ENCODE data around the gene MYOCOS. TPM values are rescaled to one million over a fixed set of nuclear protein-coding genes. Genes with fewer than 3 reads are reported as not detected.

MYOCOS gene
- total RNA-seq, 1 experiment from 2014 or later, result not detected

GRCh38 chr1:171637928-171638576, 16.0 kb downstream of the MYOCOS start:
- TF ChIP-seq EZH2phosphoT487 (IDR thresholded peaks at IDR 0.05; ENCODE audit: borderline replicate concordance) (no peak), CEBPB (IDR thresholded peaks at IDR 0.05; ENCODE audit: low read depth) (no peak), YY1 (IDR thresholded peaks at IDR 0.05; ENCODE audit: extremely low read depth, insufficient replicate concordance, low read depth, low read length) (no peak)
- TF ChIP-seq, protein P1, sequence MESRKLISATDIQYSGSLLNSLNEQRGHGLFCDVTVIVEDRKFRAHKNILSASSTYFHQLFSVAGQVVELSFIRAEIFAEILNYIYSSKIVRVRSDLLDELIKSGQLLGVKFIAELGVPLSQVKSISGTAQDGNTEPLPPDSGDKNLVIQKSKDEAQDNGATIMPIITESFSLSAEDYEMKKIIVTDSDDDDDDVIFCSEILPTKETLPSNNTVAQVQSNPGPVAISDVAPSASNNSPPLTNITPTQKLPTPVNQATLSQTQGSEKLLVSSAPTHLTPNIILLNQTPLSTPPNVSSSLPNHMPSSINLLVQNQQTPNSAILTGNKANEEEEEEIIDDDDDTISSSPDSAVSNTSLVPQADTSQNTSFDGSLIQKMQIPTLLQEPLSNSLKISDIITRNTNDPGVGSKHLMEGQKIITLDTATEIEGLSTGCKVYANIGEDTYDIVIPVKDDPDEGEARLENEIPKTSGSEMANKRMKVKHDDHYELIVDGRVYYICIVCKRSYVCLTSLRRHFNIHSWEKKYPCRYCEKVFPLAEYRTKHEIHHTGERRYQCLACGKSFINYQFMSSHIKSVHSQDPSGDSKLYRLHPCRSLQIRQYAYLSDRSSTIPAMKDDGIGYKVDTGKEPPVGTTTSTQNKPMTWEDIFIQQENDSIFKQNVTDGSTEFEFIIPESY (IDR thresholded peaks at IDR 0.05; ENCODE audit: extremely low read depth, insufficient replicate concordance, low read length), result no peak
- H3K4me2 ChIP-seq (ENCODE audit: low read length), result no peak overlapping the region
- no peak overlapping the region for H2AFZ ChIP-seq (ENCODE audit: low read depth, low read length, poor library complexity, severe bottlenecking)
- H3K27ac ChIP-seq (ENCODE audit: low read depth, low read length), result no peak overlapping the region
- H3K4me1 ChIP-seq (ENCODE audit: control insufficient read depth in 1 of 2, insufficient read depth in 2 of 2, low read length in 2 of 2), result no peaks in the 10 kb centered on the region
- no peaks in the 10 kb centered on the region for H3K79me2 ChIP-seq (ENCODE audit: insufficient read depth, low read length)
- ChIA-PET CTCF (no interaction called here), RAD21 (ENCODE audit: low non-redundant PET in 1 of 2, low total read pairs in 2 of 2, uncharacterized antibody in 2 of 2, unreplicated experiment in 2 of 2) (no interaction called here), POLR2A (no interaction called here)
- no TSS peak for BruUV-seq (replicated peaks)
- H3K9ac ChIP-seq (ENCODE audit: low read length), result no peak overlapping the region
- H3K4me3 ChIP-seq (replicated peaks in 1 of 2; ENCODE audit: low read depth in 1 of 2, low read length in 2 of 2), result no peak overlapping the region
- no peaks in the 10 kb centered on the region for H3K9me2 ChIP-seq (ENCODE audit: insufficient read depth)
- intact Hi-C loops (cut with micrococcal nuclease), result no loop called here
- no peak for DNase-seq (ENCODE audit: low read depth, low spot score)
- no peak for ATAC-seq
- H3K36me3 ChIP-seq (ENCODE audit: control insufficient read depth in 1 of 2, insufficient read depth in 2 of 2, low read length in 2 of 2), result no peaks in the 10 kb centered on the region
- no peaks in the 10 kb centered on the region for H3K9me3 ChIP-seq (ENCODE audit: control insufficient read depth in 1 of 2, insufficient read depth in 1 of 2, low read depth in 1 of 2, low read length in 2 of 2)
- no peaks in the 10 kb centered on the region for H4K20me1 ChIP-seq (ENCODE audit: insufficient read depth)
- H3K27me3 ChIP-seq (ENCODE audit: insufficient read depth, low read length), result no peaks in the 10 kb centered on the region

- H3K79me2 ChIP-seq (ENCODE audit: insufficient read depth, low read length), result no peaks in the 10 kb centered on the region
- ChIA-PET CTCF (no interaction called here), POLR2A (no interaction called here), RAD21 (ENCODE audit: low non-redundant PET in 1 of 2, low total read pairs in 2 of 2, uncharacterized antibody in 2 of 2, unreplicated experiment in 2 of 2) (no interaction called here)
- no peaks in the 10 kb centered on the region for H3K9me2 ChIP-seq (ENCODE audit: insufficient read depth)
- intact Hi-C loops (cut with micrococcal nuclease), result no loop called here
- no peaks in the 10 kb centered on the region for H3K9me3 ChIP-seq (ENCODE audit: control insufficient read depth in 1 of 2, insufficient read depth in 1 of 2, low read depth in 1 of 2, low read length in 2 of 2)
- BruUV-seq (replicated peaks), result no TSS peak
- no peak overlapping the region for H3K4me3 ChIP-seq (replicated peaks in 1 of 2; ENCODE audit: low read depth in 1 of 2, low read length in 2 of 2)
- ATAC-seq (no peak), DNase-seq (ENCODE audit: low read depth, low spot score) (no peak)
- H3K4me1 ChIP-seq (ENCODE audit: control insufficient read depth in 1 of 2, insufficient read depth in 2 of 2, low read length in 2 of 2), result peaks cover 0 to 6% of the 10 kb centered on the region in 2 experiments; a peak in 2 of 4 replicates
- no peaks in the 10 kb centered on the region for H3K27me3 ChIP-seq (ENCODE audit: insufficient read depth, low read length)
- H3K4me2 ChIP-seq (ENCODE audit: low read length), result no peak overlapping the region
- no peak overlapping the region for H2AFZ ChIP-seq (ENCODE audit: low read depth, low read length, poor library complexity, severe bottlenecking)
- no peak overlapping the region for H3K27ac ChIP-seq (ENCODE audit: low read depth, low read length)
- H3K9ac ChIP-seq (ENCODE audit: low read length), result no peak overlapping the region
- H3K36me3 ChIP-seq (ENCODE audit: control insufficient read depth in 1 of 2, insufficient read depth in 2 of 2, low read length in 2 of 2), result no peaks in the 10 kb centered on the region
- no peaks in the 10 kb centered on the region for H4K20me1 ChIP-seq (ENCODE audit: insufficient read depth)
- TF ChIP-seq, protein P2, sequence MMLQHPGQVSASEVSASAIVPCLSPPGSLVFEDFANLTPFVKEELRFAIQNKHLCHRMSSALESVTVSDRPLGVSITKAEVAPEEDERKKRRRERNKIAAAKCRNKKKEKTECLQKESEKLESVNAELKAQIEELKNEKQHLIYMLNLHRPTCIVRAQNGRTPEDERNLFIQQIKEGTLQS (IDR thresholded peaks at IDR 0.05), result no peak
- TF ChIP-seq POLR2AphosphoS5 (IDR thresholded peaks at IDR 0.05; ENCODE audit: low read depth, low read length) (no peak), TCF7L2 (IDR thresholded peaks at IDR 0.05; ENCODE audit: borderline replicate concordance, extremely low read depth, insufficient read depth, insufficient read length) (no peak), SRF (IDR thresholded peaks at IDR 0.05; ENCODE audit: low read depth) (no peak), YY1 (IDR thresholded peaks at IDR 0.05; ENCODE audit: extremely low read depth, insufficient replicate concordance, low read depth, low read length) (no peak), REST (IDR thresholded peaks at IDR 0.05; ENCODE audit: low read depth) (no peak)
- TF ChIP-seq, protein P3, sequence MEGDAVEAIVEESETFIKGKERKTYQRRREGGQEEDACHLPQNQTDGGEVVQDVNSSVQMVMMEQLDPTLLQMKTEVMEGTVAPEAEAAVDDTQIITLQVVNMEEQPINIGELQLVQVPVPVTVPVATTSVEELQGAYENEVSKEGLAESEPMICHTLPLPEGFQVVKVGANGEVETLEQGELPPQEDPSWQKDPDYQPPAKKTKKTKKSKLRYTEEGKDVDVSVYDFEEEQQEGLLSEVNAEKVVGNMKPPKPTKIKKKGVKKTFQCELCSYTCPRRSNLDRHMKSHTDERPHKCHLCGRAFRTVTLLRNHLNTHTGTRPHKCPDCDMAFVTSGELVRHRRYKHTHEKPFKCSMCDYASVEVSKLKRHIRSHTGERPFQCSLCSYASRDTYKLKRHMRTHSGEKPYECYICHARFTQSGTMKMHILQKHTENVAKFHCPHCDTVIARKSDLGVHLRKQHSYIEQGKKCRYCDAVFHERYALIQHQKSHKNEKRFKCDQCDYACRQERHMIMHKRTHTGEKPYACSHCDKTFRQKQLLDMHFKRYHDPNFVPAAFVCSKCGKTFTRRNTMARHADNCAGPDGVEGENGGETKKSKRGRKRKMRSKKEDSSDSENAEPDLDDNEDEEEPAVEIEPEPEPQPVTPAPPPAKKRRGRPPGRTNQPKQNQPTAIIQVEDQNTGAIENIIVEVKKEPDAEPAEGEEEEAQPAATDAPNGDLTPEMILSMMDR (IDR thresholded peaks at IDR 0.05 in 2 of 3, conservative IDR thresholded peaks at IDR 0.05 in 1 of 3; ENCODE audit: borderline replicate concordance in 1 of 3, insufficient read depth in 1 of 3, low read depth in 2 of 3, low read length in 2 of 3), result no peak
Observed at GRCh38 chr1:171640225-171640624, 18.2 kb downstream of the MYOCOS start.
